ENCODE measurements around the gene RTEL1.
A peak's percentile ranks its signal among the peaks of the same experiment; 100 is the strongest.

The RTEL1 gene

GRCh38 chr20:63740627-63741353 lies 82.7 kb downstream of the RTEL1 start:
- peak; percentile 87 for DNase-seq (ENCODE audit: low read depth, low spot score)

- DNase-seq (ENCODE audit: low read depth, low spot score) = no peak
Observed at GRCh38 chr20:63741354-63741675, 83.2 kb downstream of the RTEL1 start.

- DNase-seq (ENCODE audit: low read depth, low spot score) = no peak
Observed at GRCh38 chr20:63741676-63742380, 83.7 kb downstream of the RTEL1 start.

GRCh38 chr20:63742381-63743024 lies 84.4 kb downstream of the RTEL1 start:
- no peak for DNase-seq (ENCODE audit: low read depth, low spot score)

- no peak for DNase-seq (ENCODE audit: low read depth, low spot score)
Observed at GRCh38 chr20:63743210-63743970, 85.3 kb downstream of the RTEL1 start.

- no peak for DNase-seq (ENCODE audit: low read depth, low spot score)
Observed at GRCh38 chr20:63744158-63744557, 86.0 kb downstream of the RTEL1 start.

- no peak for DNase-seq (ENCODE audit: low read depth, low spot score)
Observed at GRCh38 chr20:63744574-63745423, 86.7 kb downstream of the RTEL1 start.

GRCh38 chr20:63745424-63745805 lies 87.3 kb downstream of the RTEL1 start:
- no peak for DNase-seq (ENCODE audit: low read depth, low spot score)

Measured in ELF-1 (cell line).